HuH-7 (cell line): Measurements from ENCODE around the gene XRRA1.
"Not testable (repeated sequence)": the region's sequence is repeated elsewhere in the genome, so short reads cannot be mapped to it uniquely, and the experiment has no call there.

ENCODE experiments used
- DNase-seq: peaks from one replicate; pipeline ENCODE4 v3.0.0; 2011; ENCODE audit warnings: low spot score

Gene XRRA1

GRCh38 chr11:74895340-74896116 lies 53.4 kb downstream of the XRRA1 start:
- DNase-seq, result no peak

GRCh38 chr11:74893015-74893414 lies 55.9 kb downstream of the XRRA1 start:
- not testable (repeated sequence) for DNase-seq

- DNase-seq, result no peak
These were observed 71.8 kb downstream of the XRRA1 start for GRCh38 chr11:74877132-74877531.

- DNase-seq, result no peak
These were observed 77.9 kb downstream of the XRRA1 start for GRCh38 chr11:74871037-74871436.

- DNase-seq, result peak; percentile 47
These were observed 78.4 kb downstream of the XRRA1 start for GRCh38 chr11:74870485-74870884.

GRCh38 chr11:74866557-74866956 lies 82.3 kb downstream of the XRRA1 start:
- DNase-seq, result no peak

GRCh38 chr11:74863410-74863809 lies 85.5 kb downstream of the XRRA1 start:
- no peak for DNase-seq

- no peak for DNase-seq
These were observed 88.1 kb downstream of the XRRA1 start for GRCh38 chr11:74860743-74861142.

GRCh38 chr11:74853223-74853622 lies 95.7 kb downstream of the XRRA1 start:
- no peak for DNase-seq

GRCh38 chr11:74849525-74850391 lies 99.1 kb downstream of the XRRA1 start:
- DNase-seq, result peak; percentile 9

GRCh38 chr11:74847895-74848294 lies 101.0 kb downstream of the XRRA1 start:
- no peak for DNase-seq

- no peak for DNase-seq
These were observed 101.5 kb downstream of the XRRA1 start for GRCh38 chr11:74847395-74847794.

GRCh38 chr11:74846770-74847169 lies 102.1 kb downstream of the XRRA1 start:
- no peak for DNase-seq

GRCh38 chr11:74845978-74846517 lies 102.8 kb downstream of the XRRA1 start:
- DNase-seq, result no peak

- DNase-seq, result no peak
These were observed 104.0 kb downstream of the XRRA1 start for GRCh38 chr11:74844865-74845264.

GRCh38 chr11:74844072-74844471 lies 104.8 kb downstream of the XRRA1 start:
- DNase-seq, result no peak

- DNase-seq, result no peak
These were observed 105.9 kb downstream of the XRRA1 start for GRCh38 chr11:74842967-74843366.

- no peak for DNase-seq
These were observed 108.4 kb downstream of the XRRA1 start for GRCh38 chr11:74840486-74840885.

GRCh38 chr11:74839971-74840370 lies 108.9 kb downstream of the XRRA1 start:
- no peak for DNase-seq

GRCh38 chr11:74839446-74839845 lies 109.4 kb downstream of the XRRA1 start:
- no peak for DNase-seq

GRCh38 chr11:74838188-74838587 lies 110.7 kb downstream of the XRRA1 start:
- DNase-seq, result no peak

GRCh38 chr11:74837191-74837590 lies 111.7 kb downstream of the XRRA1 start:
- DNase-seq, result no peak

GRCh38 chr11:74826901-74827300 lies 122.0 kb downstream of the XRRA1 start:
- DNase-seq, result no peak
